GM12892 (cell line): Measurements from ENCODE around the gene KLRF2.

ENCODE experiments used
- POLR2A ChIP-seq: IDR thresholded peaks from 2 replicates; pipeline ENCODE4 v1.6.1; 2011; ENCODE audit warnings: low read depth, low read length, control low read depth
- POLR2AphosphoS5 ChIP-seq: IDR thresholded peaks from 2 replicates; pipeline ENCODE4 v1.6.1; 2011; ENCODE audit warnings: low read depth, low read length, control low read depth
- TAF1 ChIP-seq: IDR thresholded peaks from 2 replicates; pipeline ENCODE4 v1.6.1; 2011; ENCODE audit warnings: low read depth, mild to moderate bottlenecking, control low read depth, low read length, borderline replicate concordance

GRCh38 chr12:9925705-9926393, 44.6 kb downstream of the KLRF2 start:
- no peak for TF ChIP-seq POLR2A
- no peak for TF ChIP-seq TAF1
- TF ChIP-seq POLR2AphosphoS5: no peak
